ENCODE measurements around the gene MAP3K9.
"Not testable (repeated sequence)": the region's sequence is repeated elsewhere in the genome, so short reads cannot be mapped to it uniquely, and the experiment has no call there.

MAP3K9 gene

GRCh38 chr14:70723276-70723675 lies 86.0 kb downstream of the MAP3K9 start:
- DNase-seq (ENCODE audit: low read depth), result no peak

- DNase-seq (ENCODE audit: low read depth), result no peak
These were observed 86.9 kb downstream of the MAP3K9 start for GRCh38 chr14:70722418-70722817.

DNA sequence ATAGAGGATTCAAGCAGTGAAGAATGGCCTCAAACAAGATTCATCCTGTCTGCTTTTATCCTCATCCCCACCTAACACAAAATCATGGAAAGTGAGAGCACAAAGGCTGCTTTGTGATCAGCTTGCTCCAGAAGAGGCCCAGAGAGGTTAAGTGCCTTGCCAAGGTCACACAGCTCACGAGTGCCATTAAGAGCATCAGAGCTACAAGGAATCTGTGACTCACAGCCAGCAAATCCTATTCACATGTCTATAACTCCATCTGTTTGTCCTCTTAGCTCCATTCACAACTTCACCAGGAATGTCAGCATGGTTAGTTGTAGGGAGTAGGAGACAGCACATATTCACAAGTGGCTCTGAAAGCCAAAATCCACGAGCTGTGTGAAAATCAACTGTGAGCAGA lies 87.8 kb downstream of the MAP3K9 start:
- DNase-seq (ENCODE audit: low read depth), result no peak

- DNase-seq (ENCODE audit: low read depth), result no peak
These were observed 90.8 kb downstream of the MAP3K9 start for GRCh38 chr14:70718383-70719118.

- DNase-seq (ENCODE audit: low read depth), result no peak
These were observed 92.4 kb downstream of the MAP3K9 start for GRCh38 chr14:70716958-70717357.

- DNase-seq (ENCODE audit: low read depth), result no peak
These were observed 92.8 kb downstream of the MAP3K9 start for GRCh38 chr14:70716483-70716882.

- DNase-seq (ENCODE audit: low read depth), result peak; percentile 24
These were observed 95.2 kb downstream of the MAP3K9 start for GRCh38 chr14:70714055-70714550.

DNA sequence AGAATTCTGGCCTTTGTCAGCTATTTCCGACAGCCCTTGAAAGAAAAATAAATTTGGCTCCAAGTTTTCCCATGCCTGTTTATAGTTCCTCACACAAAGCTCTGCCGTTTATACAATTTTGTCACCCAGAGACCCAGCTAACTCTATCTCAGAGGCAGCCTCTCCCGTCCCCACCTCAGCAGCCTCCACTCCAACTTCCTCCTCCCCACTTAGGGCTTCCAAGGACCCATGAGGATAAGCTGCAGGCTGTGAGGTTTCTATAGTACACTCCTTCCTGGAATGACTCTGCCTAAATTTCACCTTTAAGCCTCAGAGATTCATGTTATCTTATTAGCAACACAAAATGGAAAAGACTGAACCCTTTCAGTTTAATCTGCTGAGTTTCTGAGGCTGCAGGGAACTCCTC lies 95.8 kb downstream of the MAP3K9 start:
- DNase-seq (ENCODE audit: low read depth), result no peak

DNA sequence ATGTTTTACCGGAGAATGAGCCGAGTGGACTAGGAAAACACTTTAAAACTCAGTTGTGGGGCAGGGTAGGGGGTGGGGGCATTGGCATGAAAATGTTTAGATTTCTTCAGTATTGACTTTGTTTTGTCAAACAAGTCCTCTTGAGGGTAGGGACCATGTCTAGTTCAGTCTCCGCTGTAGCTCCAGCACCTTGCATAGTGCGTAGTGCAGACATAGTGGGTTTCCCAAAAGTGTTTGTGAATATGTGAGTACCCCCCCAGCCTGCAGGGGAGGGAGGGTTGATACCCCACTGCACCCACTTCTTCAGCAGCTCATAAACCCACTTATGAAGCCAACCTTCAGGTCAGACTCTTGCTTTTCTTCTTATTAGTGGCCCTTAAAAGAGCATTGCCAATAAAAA lies 96.2 kb downstream of the MAP3K9 start:
- DNase-seq (ENCODE audit: low read depth), result no peak

GRCh38 chr14:70711451-70711850 lies 97.9 kb downstream of the MAP3K9 start:
- no peak for DNase-seq (ENCODE audit: low read depth)

DNA sequence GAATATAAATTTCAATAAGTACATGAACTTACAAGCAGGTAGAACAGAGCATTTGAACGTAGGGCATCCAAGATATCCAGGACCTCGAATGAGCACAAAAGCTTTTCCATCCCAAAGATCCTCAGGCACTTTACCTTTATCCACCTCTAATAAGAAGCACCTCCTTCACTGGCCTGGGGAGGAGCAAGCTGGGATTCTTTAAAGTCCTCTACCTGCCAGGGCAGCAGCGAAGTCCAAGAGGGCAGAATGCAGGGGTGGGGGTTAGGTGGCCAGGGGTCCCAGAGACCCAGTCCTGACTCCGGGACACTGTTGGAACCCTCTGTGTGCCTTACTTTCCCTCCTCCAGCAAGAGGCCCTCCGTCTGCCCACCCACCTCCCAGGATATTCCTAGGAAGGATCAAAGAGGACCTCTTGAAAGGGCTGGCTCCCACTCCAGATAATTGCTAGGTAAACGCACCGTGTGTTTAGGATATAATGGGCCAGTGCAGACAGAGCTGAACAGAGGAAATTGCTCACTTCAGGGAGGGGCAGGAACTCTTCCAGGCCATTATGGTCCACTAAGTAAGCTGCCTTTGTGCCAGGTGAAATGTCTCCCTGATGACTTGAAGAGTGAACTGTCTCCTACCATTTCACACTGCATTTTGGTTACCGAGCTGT lies 99.5 kb downstream of the MAP3K9 start:
- no peak for DNase-seq (ENCODE audit: low read depth)

GRCh38 chr14:70708717-70709570 lies 100.4 kb downstream of the MAP3K9 start:
- DNase-seq (ENCODE audit: low read depth), result no peak

- peak; percentile 69 for DNase-seq (ENCODE audit: low read depth)
These were observed 101.9 kb downstream of the MAP3K9 start for GRCh38 chr14:70707138-70708038.

DNA sequence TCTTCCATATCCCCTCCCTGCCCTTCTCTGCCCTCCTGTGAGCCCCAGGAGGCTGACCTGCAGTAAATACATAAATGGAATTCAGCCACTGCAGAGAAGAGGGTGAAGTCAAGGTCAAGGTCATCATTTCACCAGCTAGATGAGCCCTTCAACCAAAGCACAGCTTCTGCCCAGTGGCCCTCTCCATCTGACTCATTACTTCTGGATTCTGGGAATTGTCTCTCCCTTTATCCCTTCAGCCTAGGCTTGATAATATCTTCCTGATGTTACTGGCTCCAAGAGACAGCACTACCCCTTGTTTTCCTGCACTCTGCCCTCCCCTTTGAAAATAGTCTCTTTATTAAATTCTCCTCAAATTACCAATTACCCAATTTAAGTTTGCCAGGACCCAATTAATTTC lies 103.1 kb downstream of the MAP3K9 start:
- DNase-seq (ENCODE audit: low read depth), result no peak

GRCh38 chr14:70704960-70705359 lies 104.4 kb downstream of the MAP3K9 start:
- no peak for DNase-seq (ENCODE audit: low read depth)

DNA sequence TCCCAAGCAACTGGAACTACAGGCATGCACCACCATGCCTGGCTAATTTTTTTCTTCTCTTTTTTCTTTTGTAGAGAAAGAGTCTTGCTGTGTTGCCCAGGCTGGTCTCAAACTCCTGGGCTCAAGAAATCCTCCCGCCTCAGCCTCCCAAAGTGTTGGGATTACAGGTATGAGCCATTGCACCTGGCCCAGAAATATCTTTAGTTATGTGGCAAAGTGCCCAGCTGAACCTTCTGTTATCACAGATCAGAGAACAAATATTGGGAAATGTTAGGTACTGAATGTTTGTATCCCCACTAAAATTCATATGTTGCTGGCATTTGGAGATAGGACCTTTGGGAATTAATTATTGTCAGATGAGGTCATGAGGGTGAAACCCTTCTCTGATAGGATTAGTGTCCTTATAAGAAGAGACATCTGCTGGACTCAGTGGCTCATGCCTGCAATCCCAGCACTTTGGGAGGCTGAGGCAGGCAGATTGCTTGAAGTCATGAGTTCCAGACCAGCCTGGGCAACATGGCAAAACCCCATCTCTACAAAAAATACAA lies 105.6 kb downstream of the MAP3K9 start:
- DNase-seq (ENCODE audit: low read depth), result not testable (repeated sequence)

- no peak for DNase-seq (ENCODE audit: low read depth)
These were observed 107.2 kb downstream of the MAP3K9 start for GRCh38 chr14:70702161-70702560.

DNA sequence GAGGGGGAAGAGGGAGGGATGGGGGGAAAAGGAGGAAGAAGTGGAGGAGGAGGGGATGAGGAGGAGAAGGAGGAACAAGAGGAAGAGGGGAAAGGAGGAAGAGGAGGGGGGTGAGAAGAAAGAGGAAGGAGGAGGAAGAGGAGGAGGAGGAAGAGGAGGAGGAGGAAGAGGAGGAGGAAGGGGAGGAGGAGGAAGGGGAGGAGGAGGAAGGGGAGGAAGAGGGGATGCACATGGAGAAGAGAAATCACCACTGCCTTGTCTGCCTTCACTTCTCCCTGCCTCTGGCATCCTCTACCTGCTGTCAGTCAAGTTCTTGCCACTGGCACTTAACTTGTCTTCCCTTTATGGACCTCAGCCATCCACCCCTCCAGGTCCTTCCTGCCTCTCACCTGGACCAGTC lies 107.7 kb downstream of the MAP3K9 start:
- DNase-seq (ENCODE audit: low read depth), result no peak

DNA sequence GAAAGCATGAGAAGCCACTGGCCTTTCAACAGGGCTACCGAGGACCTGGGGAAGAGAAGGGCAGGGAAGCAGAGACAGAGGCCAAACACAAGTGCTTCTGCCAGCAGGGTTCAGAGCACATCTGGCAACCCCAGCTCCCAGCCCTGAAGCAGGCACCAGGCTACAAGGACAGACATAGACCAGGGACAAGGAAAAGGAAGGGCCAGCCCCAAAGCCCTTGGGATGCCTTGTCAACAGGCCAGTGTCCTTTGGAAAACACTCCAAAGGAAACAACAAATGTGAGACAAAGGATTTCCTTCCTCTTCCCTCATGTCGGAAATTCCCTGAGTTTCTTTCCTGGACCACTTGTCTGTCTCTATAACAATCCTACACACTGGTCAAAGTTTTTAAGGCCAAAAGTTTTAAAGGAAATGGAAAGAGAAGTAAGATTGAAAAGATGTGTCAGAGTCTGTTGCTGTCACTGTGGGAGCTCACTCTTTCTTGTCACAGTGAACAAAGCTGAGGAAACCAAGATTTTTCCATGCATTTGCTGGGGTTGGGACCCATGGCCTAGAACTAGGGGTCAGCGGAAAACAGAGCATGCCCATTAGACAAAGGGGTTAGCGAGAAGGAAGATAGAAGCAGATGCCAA lies 108.2 kb downstream of the MAP3K9 start:
- DNase-seq (ENCODE audit: low read depth), result no peak

- no peak for DNase-seq (ENCODE audit: low read depth)
These were observed 109.7 kb downstream of the MAP3K9 start for GRCh38 chr14:70699646-70700045.

- peak; percentile 3 for DNase-seq (ENCODE audit: low read depth)
These were observed 111.0 kb downstream of the MAP3K9 start for GRCh38 chr14:70698288-70698687.
